22Rv1 (cell line): ENCODE data around the gene TNRC6B.

Experiments
- ZFX ChIP-seq: fragments of 450-650 bp; IDR thresholded peaks from 2 replicates; pipeline ENCODE4 v1.6.1; 2017; ENCODE audit warnings: antibody characterized with exemption, borderline replicate concordance
- TF ChIP-seq, protein P1 (sequence below): fragments of 450-650 bp; IDR thresholded peaks from 2 replicates; pipeline ENCODE4 v1.5.1; 2017; ENCODE audit warnings: mild to moderate bottlenecking

DNA sequence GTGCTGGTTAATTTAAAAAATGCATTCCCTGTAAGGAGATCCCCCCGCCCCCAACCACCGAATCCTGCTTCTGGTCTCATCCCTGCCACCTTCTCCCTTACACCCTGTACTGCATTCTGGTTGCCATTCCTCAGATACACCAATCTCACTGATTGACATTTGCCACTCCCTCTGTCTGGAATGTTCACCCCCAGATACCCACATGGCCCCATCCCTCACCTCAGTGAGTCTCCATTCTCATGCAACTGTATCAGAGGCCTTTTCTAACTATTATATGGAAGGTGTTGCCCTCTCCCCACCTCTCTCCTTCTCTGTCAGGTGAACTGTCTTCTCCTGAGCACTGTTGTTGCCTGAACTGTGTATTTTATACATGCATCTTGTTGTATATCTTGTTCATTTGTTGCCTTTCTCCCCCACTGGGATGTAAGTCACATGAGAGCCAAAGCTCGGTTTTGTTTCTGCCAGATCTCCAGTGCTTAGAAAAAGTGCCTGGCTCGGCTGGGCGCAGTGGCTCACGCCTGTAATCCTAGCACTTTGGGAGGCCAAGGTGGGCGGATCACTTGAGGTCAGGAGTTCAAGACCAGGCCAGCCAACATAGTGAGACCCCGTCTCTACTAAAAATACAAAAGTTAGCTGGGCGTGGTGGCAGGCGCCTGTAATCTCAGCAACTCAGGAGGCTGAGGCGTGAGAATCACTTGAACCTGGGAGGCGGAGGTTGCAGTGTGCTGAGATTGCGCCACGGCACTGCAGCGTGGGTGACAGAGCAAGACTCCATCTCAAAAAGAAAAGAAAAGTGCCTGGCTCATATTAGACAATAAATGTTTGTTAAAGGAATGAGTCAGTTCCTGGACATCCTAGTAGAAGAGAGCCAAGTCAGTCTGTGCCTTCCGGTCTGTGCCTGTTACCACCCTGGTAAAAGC, 61.0 kb downstream of the TNRC6B start:
- TF ChIP-seq, protein P1, sequence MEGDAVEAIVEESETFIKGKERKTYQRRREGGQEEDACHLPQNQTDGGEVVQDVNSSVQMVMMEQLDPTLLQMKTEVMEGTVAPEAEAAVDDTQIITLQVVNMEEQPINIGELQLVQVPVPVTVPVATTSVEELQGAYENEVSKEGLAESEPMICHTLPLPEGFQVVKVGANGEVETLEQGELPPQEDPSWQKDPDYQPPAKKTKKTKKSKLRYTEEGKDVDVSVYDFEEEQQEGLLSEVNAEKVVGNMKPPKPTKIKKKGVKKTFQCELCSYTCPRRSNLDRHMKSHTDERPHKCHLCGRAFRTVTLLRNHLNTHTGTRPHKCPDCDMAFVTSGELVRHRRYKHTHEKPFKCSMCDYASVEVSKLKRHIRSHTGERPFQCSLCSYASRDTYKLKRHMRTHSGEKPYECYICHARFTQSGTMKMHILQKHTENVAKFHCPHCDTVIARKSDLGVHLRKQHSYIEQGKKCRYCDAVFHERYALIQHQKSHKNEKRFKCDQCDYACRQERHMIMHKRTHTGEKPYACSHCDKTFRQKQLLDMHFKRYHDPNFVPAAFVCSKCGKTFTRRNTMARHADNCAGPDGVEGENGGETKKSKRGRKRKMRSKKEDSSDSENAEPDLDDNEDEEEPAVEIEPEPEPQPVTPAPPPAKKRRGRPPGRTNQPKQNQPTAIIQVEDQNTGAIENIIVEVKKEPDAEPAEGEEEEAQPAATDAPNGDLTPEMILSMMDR: no peak
- no peak for TF ChIP-seq ZFX
